ENCODE data around the gene TCEANC2.

The TCEANC2 gene

DNA sequence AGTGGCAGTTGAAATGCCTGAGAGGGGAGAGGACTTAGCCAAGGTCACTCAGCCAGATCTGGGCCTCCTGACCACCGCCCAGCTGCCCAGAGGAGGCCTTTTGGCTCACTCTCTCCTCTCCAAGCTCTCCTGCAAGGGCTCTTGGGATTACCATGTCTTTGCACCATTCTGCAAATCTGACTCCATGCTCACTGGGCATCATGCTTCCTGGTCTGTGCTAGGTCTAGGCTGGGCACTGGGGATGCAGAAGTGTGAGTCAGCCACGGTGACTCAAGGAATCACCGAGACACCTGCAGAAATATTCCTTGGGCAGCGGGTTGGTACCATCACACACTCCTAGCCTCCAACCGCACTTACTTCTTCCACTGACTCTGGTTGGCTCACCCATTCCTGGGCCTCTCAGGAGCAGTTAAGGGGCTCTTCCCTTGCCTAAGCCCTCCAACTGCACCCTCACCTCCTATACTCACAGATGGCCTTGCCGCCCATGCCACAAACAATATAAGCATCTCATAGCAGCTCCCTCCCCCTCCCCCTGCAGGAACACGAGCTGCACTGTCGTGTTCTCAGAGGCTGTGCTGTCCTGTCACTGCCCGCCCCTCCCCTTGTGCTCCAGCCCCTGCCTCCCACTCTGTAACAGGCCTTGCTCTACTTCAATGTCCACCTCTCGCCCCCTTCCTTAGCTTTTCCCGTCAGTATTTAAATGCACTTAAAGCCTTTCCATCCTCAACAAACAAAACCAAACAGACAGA is 64.6 kb downstream of the TCEANC2 start:
- no peak for DNase-seq

GRCh38 chr1:54118704-54119103 is 65.3 kb downstream of the TCEANC2 start:
- DNase-seq: no peak

DNA sequence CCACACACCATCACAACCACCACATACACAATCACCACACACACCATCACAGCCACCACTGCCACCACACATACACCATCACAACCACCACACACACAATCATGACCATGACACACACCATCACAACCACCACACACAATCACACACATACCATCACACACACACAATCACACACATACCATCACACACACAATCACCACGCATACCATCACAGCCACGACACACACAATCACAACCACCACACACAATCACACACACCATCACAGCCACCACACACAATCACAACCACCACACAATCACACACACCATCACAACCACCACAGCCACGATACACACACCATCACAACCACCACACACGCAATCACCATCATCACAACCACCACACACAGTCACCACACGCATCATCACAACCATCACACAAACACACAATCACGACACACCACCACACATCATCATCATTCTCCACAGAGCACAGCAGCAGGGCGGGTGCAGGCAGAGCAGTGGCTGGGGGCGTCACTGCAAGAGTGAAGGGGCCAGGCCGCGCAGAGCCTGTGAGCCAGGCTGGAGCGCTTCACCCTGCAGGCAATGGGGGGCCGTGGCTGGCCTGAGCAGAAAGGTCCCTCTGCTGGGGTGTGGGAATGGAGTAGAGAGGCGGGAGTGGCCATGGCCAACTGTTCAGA is 66.8 kb downstream of the TCEANC2 start:
- DNase-seq: no peak

DNA sequence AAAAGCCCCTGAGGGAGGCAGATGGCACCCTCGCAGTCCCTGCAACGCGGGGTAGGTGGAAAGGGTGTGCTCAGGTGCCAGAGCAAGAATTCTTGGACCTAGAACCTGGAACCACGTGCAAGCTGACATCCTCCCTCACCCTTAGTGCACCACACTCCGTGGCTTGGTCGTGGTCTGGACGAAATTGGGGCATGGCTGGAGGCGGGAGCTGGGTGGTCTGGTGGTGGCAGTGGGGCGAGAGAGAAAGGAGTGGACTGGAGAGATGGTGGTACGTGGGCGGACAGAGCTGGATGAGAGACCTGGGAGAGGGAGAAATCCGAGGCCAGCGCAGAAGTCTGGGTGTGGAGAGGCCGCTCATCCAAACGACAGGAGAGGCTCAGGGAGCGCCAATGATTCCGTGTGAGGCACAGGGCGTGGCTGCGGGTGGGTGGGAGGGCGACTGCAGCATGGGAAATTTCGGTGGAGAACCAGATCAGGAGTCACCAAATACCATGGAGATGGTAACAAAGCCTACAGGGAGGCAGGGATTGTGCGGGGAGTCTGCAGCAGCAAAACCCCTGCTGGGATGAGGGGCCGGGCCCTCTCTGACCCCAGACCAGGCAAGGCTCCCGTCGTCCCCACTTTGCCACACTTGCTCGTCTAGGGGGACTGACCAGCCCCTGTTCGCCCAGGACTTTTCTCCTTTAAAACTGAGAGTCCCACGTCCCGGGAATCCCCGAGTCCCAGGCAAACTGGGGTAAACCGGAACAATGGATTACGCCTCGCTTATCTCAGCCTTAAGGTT is 67.5 kb downstream of the TCEANC2 start:
- DNase-seq: no peak

DNA sequence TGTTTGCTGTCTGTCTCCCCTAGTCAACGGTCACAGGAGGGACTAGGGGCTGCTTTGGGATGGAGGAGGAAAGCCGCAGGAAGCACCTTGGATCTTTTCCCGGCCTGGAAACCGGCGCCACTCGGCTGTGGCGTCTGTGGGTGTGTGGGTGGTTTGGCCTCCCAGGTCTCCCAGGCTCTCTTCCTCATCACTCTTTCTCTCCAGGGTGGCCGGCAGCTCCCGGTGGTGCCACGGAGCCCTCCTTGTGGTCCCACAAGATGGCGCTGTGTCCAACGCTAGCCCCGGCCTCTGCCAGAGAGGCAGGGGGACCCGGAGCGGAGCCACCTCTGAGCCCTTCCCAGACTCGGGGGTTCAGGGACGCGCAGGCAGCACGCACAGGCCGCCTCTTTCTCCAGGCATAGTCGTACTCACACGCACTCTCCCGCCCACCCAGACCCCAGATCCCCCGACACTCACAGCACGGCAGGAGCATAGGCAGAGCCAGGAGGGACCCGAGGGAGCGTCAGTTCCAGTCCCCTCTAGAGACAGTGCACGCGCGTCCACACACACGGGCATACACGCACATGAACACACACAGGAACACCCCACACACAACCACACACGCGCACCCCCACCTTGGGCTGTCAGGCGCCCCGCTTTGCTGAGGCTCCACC is 68.2 kb downstream of the TCEANC2 start:
- peak; percentile 73 for DNase-seq

DNA sequence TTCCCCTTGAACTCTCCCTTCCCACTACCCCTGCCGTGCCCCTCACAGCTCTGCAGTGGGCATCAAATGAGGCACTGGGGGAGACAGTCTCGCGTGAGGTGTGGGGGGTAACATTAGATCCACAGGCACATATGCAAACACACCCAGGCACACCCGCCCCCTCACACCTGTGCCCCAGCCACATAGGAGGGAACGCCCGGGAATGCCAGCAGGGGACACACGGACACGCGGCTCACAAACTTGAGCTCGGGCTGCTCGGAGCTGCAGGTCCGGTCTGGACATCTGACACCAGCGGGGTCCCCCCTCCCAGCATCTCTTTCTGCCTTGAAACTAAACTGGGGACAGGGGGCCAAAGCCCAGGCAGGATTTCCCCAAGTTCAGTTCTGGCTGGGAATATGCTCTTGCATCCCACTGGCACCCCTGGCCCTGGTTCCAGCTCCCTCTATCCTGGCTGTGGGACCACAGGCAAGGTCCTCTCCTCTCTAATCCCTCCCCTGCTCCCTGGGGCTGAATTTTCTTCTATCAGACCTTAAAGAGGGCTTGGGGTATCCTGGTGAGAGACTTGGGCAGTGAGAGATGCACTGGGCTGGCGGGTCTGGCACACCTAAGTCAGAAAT is 68.8 kb downstream of the TCEANC2 start:
- DNase-seq: no peak

DNA sequence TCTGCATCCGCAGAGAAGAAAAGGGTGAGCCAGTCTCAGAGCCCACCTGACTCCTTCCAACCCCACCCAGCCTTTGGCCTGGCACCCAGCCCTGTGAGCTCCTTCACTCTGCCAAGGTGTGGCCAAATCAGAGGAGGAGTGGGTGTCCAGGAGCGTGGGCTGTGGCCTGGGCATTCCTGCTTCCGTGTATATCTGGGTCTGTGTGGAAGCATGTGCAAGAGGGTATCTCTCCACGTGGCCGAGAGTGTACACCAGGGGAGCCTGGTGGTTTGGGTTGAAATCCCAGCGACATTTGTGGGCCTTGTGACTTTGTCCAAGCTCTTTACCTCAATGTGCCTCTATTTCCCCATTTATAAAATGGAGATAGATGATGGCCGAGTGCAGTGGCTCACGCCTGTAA is 69.6 kb downstream of the TCEANC2 start:
- DNase-seq: no peak

GRCh38 chr1:54124472-54124871 is 71.1 kb downstream of the TCEANC2 start:
- peak; percentile 4 for DNase-seq

GRCh38 chr1:54124906-54125305 is 71.5 kb downstream of the TCEANC2 start:
- no peak for DNase-seq

DNA sequence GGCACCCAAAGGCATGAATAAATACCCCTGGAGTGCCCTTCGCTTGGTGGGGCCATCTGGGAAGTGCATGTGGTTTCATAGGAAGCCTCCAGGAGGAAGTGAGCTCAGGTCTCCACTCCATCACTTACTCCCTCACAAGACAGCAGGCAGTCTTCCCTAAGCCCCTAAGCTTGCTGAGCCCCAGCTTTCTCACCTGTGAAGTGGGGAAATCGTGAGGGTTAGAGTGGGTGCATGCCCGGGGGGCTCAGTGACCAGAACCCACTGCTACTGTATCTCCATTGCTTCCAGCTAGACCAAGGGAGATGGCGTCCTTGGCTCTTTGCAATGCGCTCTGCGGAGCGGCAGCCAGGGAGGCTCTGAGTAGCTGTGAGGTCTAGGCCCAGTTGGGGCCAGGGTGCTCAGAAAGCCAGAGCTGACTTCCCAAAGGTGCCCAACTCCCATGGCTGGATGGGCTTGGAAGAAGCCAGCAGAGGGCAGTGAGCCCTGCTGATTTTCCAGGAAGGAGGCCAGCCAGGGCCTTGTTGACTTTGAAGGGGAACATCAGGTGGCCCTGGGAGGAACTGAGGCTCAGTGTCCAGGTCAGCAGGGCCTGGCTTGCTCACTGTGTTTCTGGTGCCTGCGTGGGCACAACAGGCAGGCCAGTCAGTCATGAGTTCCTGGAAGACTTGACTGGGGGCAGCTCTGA is 72.1 kb downstream of the TCEANC2 start:
- DNase-seq: peak; percentile 1

DNA sequence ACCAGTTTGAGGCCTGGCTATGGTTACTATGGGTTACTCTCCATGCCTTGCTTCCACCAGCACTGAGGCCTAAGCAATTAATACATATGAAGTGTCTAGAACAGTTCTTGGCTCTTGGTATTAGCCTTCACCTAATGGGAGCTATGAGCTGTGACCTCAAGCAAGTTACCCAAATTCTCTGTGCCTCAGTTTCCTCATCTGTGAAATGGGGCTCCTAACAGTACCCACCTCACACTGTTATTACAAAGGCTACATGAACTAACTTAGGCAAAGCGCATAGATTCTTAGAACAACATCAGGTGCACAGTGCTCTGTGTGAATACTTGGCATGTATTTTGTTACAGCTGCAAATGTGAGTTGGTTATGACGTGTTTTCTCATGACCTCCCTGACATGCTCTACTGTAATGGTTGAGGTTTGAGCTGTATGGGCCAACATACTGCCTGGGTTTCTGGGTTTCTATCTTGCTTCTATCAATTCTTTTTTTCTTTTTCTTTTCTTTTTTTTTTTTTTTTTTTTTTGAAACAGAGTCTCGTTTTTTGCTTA is 72.9 kb downstream of the TCEANC2 start:
- no peak for DNase-seq

DNA sequence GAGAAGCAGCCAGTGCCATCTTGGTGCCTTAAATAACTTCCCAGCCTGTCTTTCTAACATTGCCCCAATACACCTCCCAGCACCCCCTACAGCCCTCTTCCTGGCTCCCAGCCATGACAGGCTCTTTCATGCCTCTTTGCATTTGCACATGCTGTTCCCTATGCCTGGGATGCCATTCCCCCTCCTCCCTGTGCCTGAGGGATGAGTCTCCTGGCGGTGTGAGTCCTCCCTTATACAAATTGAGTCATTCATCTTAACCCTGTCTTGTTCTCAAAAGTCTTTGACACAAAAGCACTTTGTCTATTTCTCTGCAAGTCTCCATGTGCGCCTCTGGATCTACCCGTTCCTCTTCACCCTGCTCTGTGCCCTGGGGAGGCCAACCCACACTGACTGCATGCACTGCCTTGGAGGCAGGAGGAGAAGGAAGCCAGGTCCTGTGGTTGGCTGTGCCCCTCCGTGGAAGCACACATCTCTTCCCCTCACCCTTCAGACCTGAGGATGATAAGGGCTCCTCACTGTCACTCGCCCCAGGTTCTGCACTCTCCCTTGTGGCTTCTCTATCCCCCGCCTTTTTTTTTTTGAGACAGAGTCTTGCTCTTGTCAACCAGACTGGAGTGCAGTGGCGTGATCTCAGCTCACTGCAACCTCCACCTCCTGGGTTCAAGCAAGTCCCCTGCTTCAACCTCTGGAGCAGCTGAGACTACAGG is 74.3 kb downstream of the TCEANC2 start:
- DNase-seq: no peak

DNA sequence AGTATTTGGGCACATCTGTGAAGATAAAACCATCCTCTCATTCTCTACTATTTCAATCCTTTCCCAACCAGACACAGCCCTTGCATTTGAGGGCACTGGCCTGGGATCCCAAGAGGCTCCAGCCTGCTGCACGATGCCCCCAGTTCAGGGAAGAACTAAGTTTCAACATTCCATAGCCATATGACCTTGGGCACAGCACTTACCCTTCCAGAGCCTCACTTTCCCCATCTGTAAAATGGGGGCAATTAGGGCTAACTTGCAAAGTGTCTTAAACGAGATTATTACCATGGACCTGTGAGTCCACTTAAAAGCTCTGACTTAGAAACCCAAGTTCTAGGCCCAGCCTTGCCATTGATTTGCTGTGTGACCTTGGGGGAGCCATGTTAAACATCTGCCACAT is 76.5 kb downstream of the TCEANC2 start:
- no peak for DNase-seq

DNA sequence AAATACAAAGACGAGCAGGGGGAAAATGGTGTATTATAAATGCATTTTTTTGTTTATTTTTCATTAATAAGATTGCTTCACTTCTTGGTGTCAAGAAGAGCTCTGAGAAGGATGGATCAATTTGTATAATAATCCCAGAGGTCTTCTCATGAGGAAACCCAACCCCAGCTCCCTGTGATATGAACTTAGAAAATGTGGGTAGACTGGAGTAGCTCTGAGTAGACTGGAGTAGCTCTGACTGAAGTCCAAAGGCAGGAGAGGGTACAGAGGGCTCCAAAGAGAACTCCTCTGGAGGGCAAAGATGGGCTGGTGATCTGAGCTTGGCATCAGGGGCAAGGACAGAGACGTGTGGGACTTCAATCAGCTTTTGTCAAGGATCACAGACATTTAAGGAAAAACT is 78.0 kb downstream of the TCEANC2 start:
- DNase-seq: no peak

DNA sequence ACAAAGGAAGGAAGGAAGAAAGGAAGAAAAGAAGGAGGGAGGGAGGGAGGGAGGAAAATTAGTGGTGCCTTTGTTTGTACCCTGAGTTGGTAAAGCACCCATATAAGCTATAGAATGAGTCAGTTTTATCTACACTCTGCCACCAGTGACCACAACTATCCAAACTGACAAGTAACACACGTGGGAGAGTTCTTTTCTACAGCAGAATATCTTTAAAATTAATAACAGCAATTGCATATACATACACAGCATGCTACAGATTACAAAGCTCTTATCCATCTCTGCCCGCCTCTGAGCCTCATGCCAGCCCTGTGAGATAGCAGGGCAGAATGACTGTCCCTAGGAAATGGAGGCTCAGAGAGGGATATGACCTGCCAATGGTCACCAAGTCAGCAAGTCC is 79.1 kb downstream of the TCEANC2 start:
- no peak for DNase-seq

DNA sequence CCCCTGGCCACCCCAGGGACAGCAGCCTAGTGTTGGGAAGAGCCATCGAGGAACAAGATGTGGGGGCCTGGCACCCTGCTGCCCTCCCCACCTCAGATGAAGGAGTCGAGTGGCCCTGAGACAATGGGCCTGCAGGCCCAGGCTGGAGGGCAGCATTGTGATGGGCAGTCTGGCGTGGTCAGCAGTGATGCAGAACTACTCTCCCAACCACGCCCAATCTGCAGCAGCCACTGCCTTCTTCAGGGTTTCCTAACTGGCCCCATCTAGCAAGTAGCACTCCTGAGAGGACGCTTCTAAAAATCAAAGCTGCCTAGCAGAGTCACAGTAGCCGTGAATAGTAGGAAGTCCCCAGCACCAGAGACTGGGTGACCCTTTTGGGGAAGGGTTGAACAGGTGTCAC is 80.9 kb downstream of the TCEANC2 start:
- no peak for DNase-seq

DNA sequence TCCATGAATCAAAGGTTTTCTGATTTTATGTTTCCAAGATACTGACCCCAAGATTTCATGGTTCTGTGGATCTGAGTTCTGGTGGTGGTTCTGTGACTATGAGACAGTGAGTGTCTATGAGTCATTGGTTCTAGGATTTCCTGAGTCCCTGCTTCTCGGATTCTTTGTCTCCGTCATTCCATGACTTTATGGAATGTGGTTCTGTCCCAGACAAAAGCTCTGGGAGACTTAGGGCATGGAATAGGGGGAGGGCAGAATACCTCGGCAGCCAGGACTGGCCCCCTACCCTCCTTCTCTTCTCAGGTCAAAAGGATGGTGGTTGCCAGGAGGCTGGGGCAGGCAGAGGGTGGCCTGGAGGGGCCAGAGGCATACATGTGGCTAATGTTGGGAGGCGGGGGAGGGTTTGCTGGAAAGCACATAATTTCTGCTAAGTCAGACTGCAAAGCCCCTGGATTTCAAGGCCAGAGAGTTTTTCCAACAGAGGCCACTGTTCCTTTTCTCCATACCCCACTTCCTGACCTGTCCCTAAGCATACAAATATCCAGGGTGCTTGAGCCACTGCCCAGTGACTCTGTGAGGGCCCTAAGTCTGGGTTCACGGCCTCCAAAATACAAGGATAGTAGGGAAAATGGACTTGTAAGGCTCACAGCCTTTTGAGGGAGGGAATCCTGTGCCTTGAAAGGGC is 82.2 kb downstream of the TCEANC2 start:
- DNase-seq: no peak

DNA sequence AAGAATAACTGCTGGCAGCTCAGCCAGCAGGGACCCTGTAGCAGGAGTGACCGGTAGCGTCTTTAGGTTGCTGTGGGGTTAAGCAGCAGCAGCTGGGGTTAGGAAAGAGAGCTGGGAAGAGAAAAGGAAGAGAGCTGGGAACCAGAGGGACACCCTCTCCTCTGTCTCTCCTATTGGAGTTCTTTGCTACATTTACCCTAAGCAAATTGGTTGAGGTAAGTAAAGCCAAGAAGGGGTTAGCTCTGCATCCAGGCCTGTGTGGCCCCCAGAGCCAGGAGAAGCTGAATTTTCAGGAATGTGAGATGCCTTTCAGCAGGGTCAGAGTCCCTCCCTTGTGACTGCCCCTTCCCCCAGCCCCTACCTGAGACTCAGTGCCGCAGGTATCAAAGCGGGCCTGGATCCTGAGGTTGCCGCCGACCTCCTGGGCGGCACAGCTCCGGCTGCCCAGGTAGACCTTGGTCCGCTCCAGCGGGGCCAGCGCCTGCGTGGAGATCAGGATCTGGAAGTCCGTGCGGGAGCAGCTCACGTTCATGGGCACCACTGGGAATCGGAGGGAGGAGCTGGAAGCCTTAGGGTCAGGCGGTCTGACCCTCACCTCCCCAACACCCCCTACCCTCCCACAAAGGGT is 83.0 kb downstream of the TCEANC2 start:
- DNase-seq: no peak

DNA sequence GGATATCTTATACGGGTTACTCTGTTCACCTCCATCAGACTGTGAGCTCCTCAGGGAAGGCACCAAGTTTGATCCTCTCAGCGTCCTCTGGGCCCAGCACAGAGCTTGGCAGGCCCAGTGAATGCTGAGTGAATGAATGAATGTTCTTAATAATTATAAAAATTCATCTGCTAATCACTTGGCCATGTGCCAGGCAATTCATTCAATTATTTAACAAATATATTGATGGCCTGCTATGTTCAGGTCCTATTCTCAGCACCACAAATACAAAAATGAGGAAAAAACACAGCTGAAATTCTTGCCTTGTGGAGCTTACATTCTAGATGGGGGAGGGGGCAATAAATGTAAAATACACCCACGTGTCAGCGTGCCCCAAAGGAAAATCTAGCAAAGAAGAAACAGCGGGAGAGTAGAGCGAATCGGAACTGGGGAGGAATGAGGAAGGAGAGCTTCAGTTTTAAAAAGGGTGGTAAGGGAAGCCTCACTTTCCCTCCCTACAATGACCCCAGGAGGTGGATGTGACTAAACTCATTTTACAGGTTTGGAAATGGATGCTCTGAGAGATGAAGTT is 83.6 kb downstream of the TCEANC2 start:
- no peak for DNase-seq

DNA sequence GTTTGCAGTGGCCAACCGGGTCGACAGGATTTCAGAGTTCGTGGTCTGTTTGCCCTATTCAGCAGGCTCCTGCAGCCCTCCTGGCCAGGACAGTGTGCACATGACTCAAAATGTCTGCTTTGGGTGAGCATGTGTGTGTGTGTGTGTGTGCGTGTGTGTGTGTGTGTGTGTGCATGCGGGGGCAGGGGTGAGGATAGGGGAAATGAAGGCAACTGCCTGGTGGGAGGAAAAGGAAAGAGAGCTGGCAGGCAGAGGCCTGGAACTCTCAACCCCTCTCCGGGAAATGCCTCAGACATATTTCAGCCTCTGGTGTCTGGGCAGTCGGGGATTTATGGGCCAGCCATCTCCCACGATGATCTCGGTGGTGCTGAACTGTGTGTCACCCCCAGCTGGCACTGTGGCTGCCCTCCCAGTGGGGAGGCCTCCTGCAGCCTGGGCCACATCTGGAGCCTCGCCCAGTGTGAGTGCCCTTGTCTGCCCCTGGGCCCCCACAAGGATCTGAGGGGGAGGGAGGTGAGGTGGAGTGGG is 84.2 kb downstream of the TCEANC2 start:
- DNase-seq: no peak

Data from NCI-H1436 (cell line).